IPS-18c (cell line): ENCODE results near the gene DEPDC1.
"Not testable (repeated sequence)": the region's sequence is repeated elsewhere in the genome, so short reads cannot be mapped to it uniquely, and the experiment has no call there.

Source experiments
- H3K4me3 ChIP-seq: 2 replicates; pipeline ENCODE4 v1.7.0; 2013; ENCODE audit warnings: low read depth, mild to moderate bottlenecking, low read length, moderate library complexity; ENCODE audit not compliant: insufficient read depth
- H3K9me3 ChIP-seq: one replicate; pipeline ENCODE4 v1.6.1; 2013; ENCODE audit warnings: mild to moderate bottlenecking, low read length, moderate library complexity; ENCODE audit not compliant: control insufficient read depth, insufficient read depth

DEPDC1 gene

GRCh38 chr1:68496680-68497357 lies at the start of gene DEPDC1:
Gene DEPDC1, minus strand, starts transcription at chr1:68497082. Its CDS starts 83 bp downstream, at chr1:68496999.
- peak within 1 kb of the TSS; percentile 97 for H3K4me3 ChIP-seq
- peaks cover 2% of the 10 kb centered on the region for H3K9me3 ChIP-seq

- no peak overlapping the region for H3K4me3 ChIP-seq
- peaks cover 3% of the 10 kb centered on the region for H3K9me3 ChIP-seq
Observed at GRCh38 chr1:68544651-68545050, 47.8 kb upstream of the DEPDC1 start.

GRCh38 chr1:68542586-68542985 lies 45.7 kb upstream of the DEPDC1 start:
- Histone ChIP-seq H3K9me3 (no peaks in the 10 kb centered on the region), H3K4me3 (no peak overlapping the region)

- no peak overlapping the region for H3K4me3 ChIP-seq
- no peaks in the 10 kb centered on the region for H3K9me3 ChIP-seq
Observed at GRCh38 chr1:68538941-68539340, 42.1 kb upstream of the DEPDC1 start.

GRCh38 chr1:68528243-68528642 lies 31.4 kb upstream of the DEPDC1 start:
- no peak overlapping the region for H3K4me3 ChIP-seq
- H3K9me3 ChIP-seq: peaks cover 2% of the 10 kb centered on the region

GRCh38 chr1:68525781-68526180 lies 28.9 kb upstream of the DEPDC1 start:
- Histone ChIP-seq H3K9me3 (peaks cover 2% of the 10 kb centered on the region), H3K4me3 (no peak overlapping the region)

GRCh38 chr1:68521286-68521685 lies 24.4 kb upstream of the DEPDC1 start:
- Histone ChIP-seq H3K4me3 (no peak overlapping the region), H3K9me3 (peaks cover 2% of the 10 kb centered on the region)

- Histone ChIP-seq H3K4me3 (no peak overlapping the region), H3K9me3 (peaks cover 1% of the 10 kb centered on the region)
Observed at GRCh38 chr1:68516066-68516465, 19.2 kb upstream of the DEPDC1 start.

- no peak overlapping the region for H3K4me3 ChIP-seq
- no peaks in the 10 kb centered on the region for H3K9me3 ChIP-seq
Observed at GRCh38 chr1:68511254-68511653, 14.4 kb upstream of the DEPDC1 start.

GRCh38 chr1:68506386-68506785 lies 9.5 kb upstream of the DEPDC1 start:
- Histone ChIP-seq H3K9me3 (no peaks in the 10 kb centered on the region), H3K4me3 (no peak overlapping the region)

- peaks cover 2% of the 10 kb centered on the region for H3K9me3 ChIP-seq
- H3K4me3 ChIP-seq: no peak overlapping the region
Observed at GRCh38 chr1:68503085-68503484, 6.2 kb upstream of the DEPDC1 start.

- H3K4me3 ChIP-seq: peak overlapping the region; percentile 97; the same call in 1 of the 2 replicates
- H3K9me3 ChIP-seq: peaks cover 2% of the 10 kb centered on the region
Observed at GRCh38 chr1:68497358-68497698, 446 bp upstream of the DEPDC1 start.

- peaks cover 2% of the 10 kb centered on the region for H3K9me3 ChIP-seq
- H3K4me3 ChIP-seq: peak overlapping the region; percentile 97
Observed at GRCh38 chr1:68495968-68496679, 758 bp downstream of the DEPDC1 start.

- no peak overlapping the region for H3K4me3 ChIP-seq
- peaks cover 2% of the 10 kb centered on the region for H3K9me3 ChIP-seq
Observed at GRCh38 chr1:68495532-68495931, 1.4 kb downstream of the DEPDC1 start.

GRCh38 chr1:68493193-68493592 lies 3.7 kb downstream of the DEPDC1 start:
- H3K4me3 ChIP-seq: no peak overlapping the region
- H3K9me3 ChIP-seq: no peaks in the 10 kb centered on the region

GRCh38 chr1:68492255-68492654 lies 4.6 kb downstream of the DEPDC1 start:
- not testable (repeated sequence) for H3K4me3 ChIP-seq, H3K9me3 ChIP-seq

GRCh38 chr1:68490046-68490651 lies 6.7 kb downstream of the DEPDC1 start:
- Histone ChIP-seq H3K9me3 (no peaks in the 10 kb centered on the region), H3K4me3 (no peak overlapping the region)

- Histone ChIP-seq H3K9me3 (no peaks in the 10 kb centered on the region), H3K4me3 (no peak overlapping the region)
Observed at GRCh38 chr1:68485431-68486022, 11.4 kb downstream of the DEPDC1 start.
